Measurements from ENCODE around the gene ADGRV1.

GRCh38 chr5:91095786-91096385 lies 537.3 kb downstream of the ADGRV1 start:
- no peak for TF ChIP-seq SIN3A (IDR thresholded peaks at IDR 0.05; ENCODE audit: borderline replicate concordance in 2 of 2, control insufficient read depth in 1 of 2, low read depth in 2 of 2, low read length in 2 of 2)
- no peak for TF ChIP-seq PTTG1 (tag; IDR thresholded peaks at IDR 0.05; ENCODE audit: low read depth)
- TF ChIP-seq ZNF175 (CRISPR knock-in tag; IDR thresholded peaks at IDR 0.05; ENCODE audit: low read depth) = no peak
- TF ChIP-seq ZNF311 (CRISPR knock-in tag; IDR thresholded peaks at IDR 0.05) = no peak
- TF ChIP-seq CTCF (IDR thresholded peaks at IDR 0.05 in 2 of 3, conservative IDR thresholded peaks at IDR 0.05 in 1 of 3; ENCODE audit: insufficient read depth in 2 of 3, low read depth in 1 of 3, low read length in 3 of 3) = no peak
- no peak for TF ChIP-seq BHLHE40 (IDR thresholded peaks at IDR 0.05; ENCODE audit: low read length)
- TF ChIP-seq HNRNPK (IDR thresholded peaks at IDR 0.05; ENCODE audit: low read depth, low read length, poor library complexity, severe bottlenecking) = no peak
- no peak for TF ChIP-seq ZNF764 (CRISPR knock-in tag; IDR thresholded peaks at IDR 0.05; ENCODE audit: low read depth)

Measured in K562 (cell line).